Subcutaneous adipose tissue (tissue), 4 donors: Measurements from ENCODE around the gene ARHGEF5. TPM values are rescaled to one million over a fixed set of nuclear protein-coding genes. Genes with fewer than 3 reads are reported as not detected.
"Not testable (repeated sequence)": the region's sequence is repeated elsewhere in the genome, so short reads cannot be mapped to it uniquely, and the experiment has no call there.

Experiments
- total RNA-seq, 4 donors: library from RNA; depleted of rRNA; stranded (reverse); fragments of >200 nt; gene quantifications; one replicate each; pipeline ENCODE4 v1.1.0, GENCODE V29; 2016
- TF ChIP-seq, protein P1 (sequence below): fragments of 450-650 bp; IDR thresholded peaks from one replicate; pipeline ENCODE4 v1.5.1; 2016; ENCODE audit warnings: low read depth, mild to moderate bottlenecking, control low read depth, antibody characterized with exemption, moderate library complexity

ARHGEF5 gene
- total RNA-seq: 1 to 10 TPM; 3.9 to 6.8 (median 6.8) TPM

GRCh38 chr7:144355176-144355822 is at the start of gene ARHGEF5:
ARHGEF5 (plus strand) TSS chr7:144355402; CDS start chr7:144362670, 7,268 bp downstream.
- TF ChIP-seq, protein P1, sequence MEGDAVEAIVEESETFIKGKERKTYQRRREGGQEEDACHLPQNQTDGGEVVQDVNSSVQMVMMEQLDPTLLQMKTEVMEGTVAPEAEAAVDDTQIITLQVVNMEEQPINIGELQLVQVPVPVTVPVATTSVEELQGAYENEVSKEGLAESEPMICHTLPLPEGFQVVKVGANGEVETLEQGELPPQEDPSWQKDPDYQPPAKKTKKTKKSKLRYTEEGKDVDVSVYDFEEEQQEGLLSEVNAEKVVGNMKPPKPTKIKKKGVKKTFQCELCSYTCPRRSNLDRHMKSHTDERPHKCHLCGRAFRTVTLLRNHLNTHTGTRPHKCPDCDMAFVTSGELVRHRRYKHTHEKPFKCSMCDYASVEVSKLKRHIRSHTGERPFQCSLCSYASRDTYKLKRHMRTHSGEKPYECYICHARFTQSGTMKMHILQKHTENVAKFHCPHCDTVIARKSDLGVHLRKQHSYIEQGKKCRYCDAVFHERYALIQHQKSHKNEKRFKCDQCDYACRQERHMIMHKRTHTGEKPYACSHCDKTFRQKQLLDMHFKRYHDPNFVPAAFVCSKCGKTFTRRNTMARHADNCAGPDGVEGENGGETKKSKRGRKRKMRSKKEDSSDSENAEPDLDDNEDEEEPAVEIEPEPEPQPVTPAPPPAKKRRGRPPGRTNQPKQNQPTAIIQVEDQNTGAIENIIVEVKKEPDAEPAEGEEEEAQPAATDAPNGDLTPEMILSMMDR: not testable (repeated sequence)

DNA sequence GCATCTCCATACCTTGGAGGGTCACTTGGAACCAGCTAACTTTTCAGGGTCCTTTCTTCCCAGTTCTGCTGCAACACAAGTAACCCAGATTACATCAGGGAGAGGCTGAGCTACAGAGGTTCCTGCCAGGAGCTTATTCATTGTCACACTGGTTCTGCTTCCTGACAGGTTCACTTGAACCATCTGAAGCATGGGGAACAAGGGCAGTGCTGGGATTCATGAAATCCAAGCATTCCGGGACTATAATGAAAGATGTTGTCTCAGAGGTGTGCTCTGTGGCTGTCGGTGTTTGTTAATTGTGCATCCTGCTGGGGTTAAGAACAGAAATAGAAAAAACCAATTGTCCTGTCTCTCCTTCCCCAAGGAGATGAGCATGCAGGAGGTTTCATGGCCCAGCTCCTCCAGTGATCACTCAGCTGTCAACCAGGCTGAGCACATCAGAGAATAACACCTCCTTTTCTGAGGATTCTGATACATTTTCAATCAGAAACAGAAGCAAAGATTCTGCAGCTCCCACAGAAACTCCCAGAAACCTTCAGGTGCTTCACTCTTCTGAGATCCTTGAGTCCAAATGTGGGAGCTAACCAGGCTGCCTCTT is 43.2 kb upstream of the ARHGEF5 start, which contains the start of gene OR2A1:
Gene OR2A1 (plus strand): TSS at position 548 of the 598 bp plus-strand sequence. CDS start 5,706 bp downstream, outside the sequence.
- TF ChIP-seq, protein P1: not testable (repeated sequence)

DNA sequence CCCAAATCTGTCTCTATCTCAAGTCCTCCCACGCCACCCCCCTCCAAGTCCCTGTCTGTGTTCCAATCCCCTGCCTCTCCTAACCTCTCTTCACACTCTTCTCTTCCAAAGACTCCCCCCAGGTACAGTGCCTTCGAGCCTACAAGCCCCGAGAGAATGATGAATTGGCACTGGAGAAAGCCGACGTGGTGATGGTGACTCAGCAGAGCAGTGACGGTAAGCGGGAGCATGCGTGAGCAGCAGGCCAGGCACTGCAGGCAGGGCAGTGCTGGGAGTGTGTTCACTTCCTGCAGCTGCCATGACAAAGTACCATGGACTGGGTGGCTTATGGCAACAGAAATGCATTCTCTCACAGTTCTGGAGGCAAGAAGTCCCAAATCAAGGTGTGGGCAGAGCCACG is 23.4 kb downstream of the ARHGEF5 start:
- TF ChIP-seq, protein P1: no peak

DNA sequence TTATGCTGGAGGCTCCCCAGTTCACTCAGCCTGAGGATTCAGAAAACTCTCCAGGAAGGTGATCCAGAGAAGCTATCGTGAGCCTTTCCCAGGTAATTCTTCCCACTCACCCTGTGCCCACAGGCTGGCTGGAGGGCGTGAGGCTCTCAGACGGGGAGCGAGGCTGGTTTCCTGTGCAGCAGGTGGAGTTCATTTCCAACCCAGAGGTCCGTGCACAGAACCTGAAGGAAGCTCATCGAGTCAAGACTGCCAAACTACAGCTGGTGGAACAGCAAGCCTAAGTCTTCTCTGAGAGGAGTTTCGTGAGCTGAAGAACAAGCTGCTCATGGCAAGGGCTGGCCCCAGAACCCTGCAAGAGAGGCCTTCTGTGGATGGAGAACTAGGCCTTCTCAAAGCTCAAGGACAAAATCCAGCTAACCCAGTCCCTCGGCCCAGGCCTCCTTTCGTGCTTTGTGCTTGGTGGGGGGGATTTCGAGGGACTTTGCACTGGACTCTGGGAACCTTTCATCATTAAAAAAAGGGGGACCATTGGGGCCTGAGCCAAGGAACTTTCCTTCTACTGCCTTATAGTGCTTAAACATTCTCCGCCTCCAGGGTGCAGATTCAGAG is 24.7 kb downstream of the ARHGEF5 start:
- TF ChIP-seq, protein P1: no peak

DNA sequence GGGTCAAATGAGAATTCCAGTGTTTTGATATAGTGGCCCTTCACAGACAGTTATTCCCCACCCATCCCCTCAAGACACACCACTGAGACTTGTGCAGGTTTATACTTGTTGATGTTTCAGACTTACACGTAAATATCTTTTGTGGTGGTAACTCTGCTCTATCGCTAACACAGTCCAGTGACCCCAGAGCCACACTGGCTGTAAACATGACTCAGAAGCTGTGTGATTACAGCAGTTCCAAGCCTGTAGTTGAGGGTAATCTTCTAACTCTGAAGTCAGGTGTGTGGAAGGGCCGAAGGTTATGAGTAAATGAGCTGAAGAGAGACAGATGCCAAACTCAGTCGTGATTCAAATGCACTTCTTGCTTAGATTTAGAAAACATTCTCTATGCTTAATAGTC is 28.9 kb downstream of the ARHGEF5 start:
- TF ChIP-seq, protein P1: no peak

GRCh38 chr7:144384555-144385245 is 29.5 kb downstream of the ARHGEF5 start:
- TF ChIP-seq, protein P1: no peak

- TF ChIP-seq, protein P1: no peak
Measured at GRCh38 chr7:144386741-144387140, 31.5 kb downstream of the ARHGEF5 start.
